Mammary epithelial cell (primary cell): ENCODE measurements around the gene TRIM33.

Experiments
- CTCF ChIP-seq, 2 donors: IDR thresholded peaks in 1 of 2; conservative IDR thresholded peaks in 1 of 2; 2 replicates each; pipeline ENCODE4 v1.5.1; 2011 to 2012; ENCODE audit warnings: inconsistent platforms in 2 of 2, low read length in 2 of 2, mild to moderate bottlenecking in 2 of 2, control low read depth in 1 of 2, low read depth in 1 of 2; ENCODE audit not compliant: insufficient read depth in 1 of 2; ENCODE audit errors: extremely low read depth in 1 of 2
- EZH2 ChIP-seq: IDR thresholded peaks from 2 replicates; pipeline ENCODE4 v1.6.1; 2012; ENCODE audit warnings: low read length, inconsistent platforms, borderline replicate concordance

- TF ChIP-seq CTCF (conservative IDR thresholded peaks at IDR 0.05 in 1 of 2, IDR thresholded peaks at IDR 0.05 in 1 of 2; ENCODE audit: extremely low read depth in 1 of 2, insufficient read depth in 1 of 2, low read depth in 1 of 2, low read length in 2 of 2): no peak
- no peak for TF ChIP-seq EZH2
Measured at GRCh38 chr1:114441332-114441731, 69.7 kb downstream of the TRIM33 start.
